ENCODE measurements around the gene DPM3.

The DPM3 gene

GRCh38 chr1:155170806-155171205 is 30.5 kb upstream of the DPM3 start:
- TF ChIP-seq POLR2AphosphoS5 (IDR thresholded peaks at IDR 0.05; ENCODE audit: low read depth, low read length) = no peak
- TF ChIP-seq REST (IDR thresholded peaks at IDR 0.05; ENCODE audit: insufficient read depth in 1 of 2, low read depth in 2 of 2, low read length in 2 of 2) = no peak
- TF ChIP-seq FOXP2 (optimal IDR thresholded peaks at IDR 0.05; ENCODE audit: borderline replicate concordance, extremely low read depth, extremely low read length, insufficient read depth) = no peak
- no peak for TF ChIP-seq TAF1 (IDR thresholded peaks at IDR 0.05; ENCODE audit: borderline replicate concordance, insufficient read depth, low read length)
- no peak for TF ChIP-seq SIN3A (IDR thresholded peaks at IDR 0.05; ENCODE audit: borderline replicate concordance, insufficient read depth, low read length)

GRCh38 chr1:155170101-155170785 is 29.9 kb upstream of the DPM3 start:
- no peak for TF ChIP-seq REST (IDR thresholded peaks at IDR 0.05; ENCODE audit: insufficient read depth in 1 of 2, low read depth in 2 of 2, low read length in 2 of 2)
- no peak for TF ChIP-seq TAF1 (IDR thresholded peaks at IDR 0.05; ENCODE audit: borderline replicate concordance, insufficient read depth, low read length)
- TF ChIP-seq SIN3A (IDR thresholded peaks at IDR 0.05; ENCODE audit: borderline replicate concordance, insufficient read depth, low read length) = no peak
- TF ChIP-seq FOXP2 (optimal IDR thresholded peaks at IDR 0.05; ENCODE audit: borderline replicate concordance, extremely low read depth, extremely low read length, insufficient read depth) = no peak
- TF ChIP-seq POLR2AphosphoS5 (IDR thresholded peaks at IDR 0.05; ENCODE audit: low read depth, low read length) = no peak

GRCh38 chr1:155169541-155169940 is 29.2 kb upstream of the DPM3 start:
- TF ChIP-seq REST (IDR thresholded peaks at IDR 0.05; ENCODE audit: insufficient read depth in 1 of 2, low read depth in 2 of 2, low read length in 2 of 2) (no peak), POLR2AphosphoS5 (IDR thresholded peaks at IDR 0.05; ENCODE audit: low read depth, low read length) (no peak), FOXP2 (optimal IDR thresholded peaks at IDR 0.05; ENCODE audit: borderline replicate concordance, extremely low read depth, extremely low read length, insufficient read depth) (no peak), TAF1 (IDR thresholded peaks at IDR 0.05; ENCODE audit: borderline replicate concordance, insufficient read depth, low read length) (no peak), SIN3A (IDR thresholded peaks at IDR 0.05; ENCODE audit: borderline replicate concordance, insufficient read depth, low read length) (no peak)

GRCh38 chr1:155168456-155169210 is 28.3 kb upstream of the DPM3 start:
- TF ChIP-seq TAF1 (IDR thresholded peaks at IDR 0.05; ENCODE audit: borderline replicate concordance, insufficient read depth, low read length) (no peak), POLR2AphosphoS5 (IDR thresholded peaks at IDR 0.05; ENCODE audit: low read depth, low read length) (no peak), FOXP2 (optimal IDR thresholded peaks at IDR 0.05; ENCODE audit: borderline replicate concordance, extremely low read depth, extremely low read length, insufficient read depth) (no peak), SIN3A (IDR thresholded peaks at IDR 0.05; ENCODE audit: borderline replicate concordance, insufficient read depth, low read length) (no peak), REST (IDR thresholded peaks at IDR 0.05; ENCODE audit: insufficient read depth in 1 of 2, low read depth in 2 of 2, low read length in 2 of 2) (no peak)

Measured in PFSK-1 (cell line).